Hepatocyte (in vitro differentiated cells): ENCODE measurements around the gene AAK1.

Source experiments
- EZH2 ChIP-seq: fragments of 200-600 bp; sonication (generic); IDR thresholded peaks from 2 replicates; pipeline ENCODE4 v1.6.1; 2016; ENCODE audit warnings: antibody characterized with exemption, mild to moderate bottlenecking, borderline replicate concordance
- EZH2phosphoT487 ChIP-seq: fragments of 200-600 bp; sonication (generic); IDR thresholded peaks from one replicate; pipeline ENCODE4 v1.6.1; 2018; ENCODE audit warnings: antibody characterized with exemption, mild to moderate bottlenecking, low read depth, moderate library complexity; ENCODE audit not compliant: unreplicated experiment, severe bottlenecking

GRCh38 chr2:69495861-69496260 lies 147.7 kb downstream of the AAK1 start:
- TF ChIP-seq EZH2phosphoT487 (no peak), EZH2 (no peak)
